Natural killer cell treated with Interleukin-12 subunit alpha and Interleukin-12 subunit beta and Interleukin-15 and Interleukin-18, amount 100 ng/mL, for 72 hours (primary cell): Measurements from ENCODE around the gene FCRL5. TPM values are rescaled to one million over a fixed set of nuclear protein-coding genes. Genes with fewer than 3 reads are reported as not detected.

ENCODE experiments used
- ATAC-seq, 2 donors: fragments of 150-1000 bp; cut with Tn5 transposase in 1 of 2; sonication (Bioruptor Pico), chemical (Tn5 transposase) in 1 of 2; 2 replicates each; pipeline ENCODE4 v1.10.0; 2021
- DNase-seq: peaks from one replicate; pipeline ENCODE4 v3.0.0; 2022; ENCODE audit warnings: low spot score
- H3K27ac Mint-ChIP-seq, 2 donors: 1 replicate in 1 of 2; 2 replicates in 1 of 2; pipeline ENCODE4 v1.8.0; 2022; ENCODE audit warnings: mixed read lengths in 2 of 2, mild to moderate bottlenecking in 1 of 2, moderate library complexity in 1 of 2
- H3K27me3 Mint-ChIP-seq, 2 donors: 1 replicate in 1 of 2; 2 replicates in 1 of 2; pipeline ENCODE4 v1.8.0; 2022; ENCODE audit warnings: mixed read lengths in 2 of 2
- H3K36me3 Mint-ChIP-seq: one replicate; pipeline ENCODE4 v1.8.0; 2022; ENCODE audit warnings: mixed read lengths
- H3K4me1 Mint-ChIP-seq, 2 donors: 1 replicate in 1 of 2; 2 replicates in 1 of 2; pipeline ENCODE4 v1.8.0; 2022; ENCODE audit warnings: low read depth in 2 of 2, mixed read lengths in 2 of 2, mild to moderate bottlenecking in 1 of 2
- H3K4me3 Mint-ChIP-seq: one replicate; pipeline ENCODE4 v1.8.0; 2022; ENCODE audit warnings: mixed read lengths
- H3K9me3 Mint-ChIP-seq: 2 replicates; pipeline ENCODE4 v1.8.0; 2022; ENCODE audit warnings: mixed read lengths
- total RNA-seq, 2 donors: library from RNA; stranded (reverse); gene quantifications; one replicate each; pipeline ENCODE4 v1.2.3, GENCODE V29; 2022

FCRL5 gene
- total RNA-seq, 2 donors from 2014 or later, result 0.39 TPM; not detected in 1

DNA sequence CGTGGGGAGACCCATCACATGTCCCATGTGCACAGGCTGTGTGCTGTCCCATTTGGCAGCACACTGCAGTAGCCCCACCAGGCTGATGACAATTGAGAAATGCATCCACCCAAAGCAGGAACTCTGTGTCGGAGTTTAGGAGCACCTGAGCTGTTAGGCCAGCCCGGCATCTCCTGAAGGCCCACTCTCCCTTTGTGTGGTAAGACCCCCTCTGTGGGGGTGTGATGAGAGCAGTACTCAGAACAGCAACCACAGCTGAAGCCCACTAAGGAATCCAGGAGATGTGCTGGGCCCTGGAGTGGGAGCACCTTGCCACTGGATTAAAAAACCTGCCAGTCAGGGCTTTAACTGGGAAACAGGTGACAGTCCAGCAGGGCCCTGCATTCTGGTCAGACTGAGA is 37.2 kb downstream of the FCRL5 start:
- no peak overlapping the region for H3K27ac Mint-ChIP-seq

DNA sequence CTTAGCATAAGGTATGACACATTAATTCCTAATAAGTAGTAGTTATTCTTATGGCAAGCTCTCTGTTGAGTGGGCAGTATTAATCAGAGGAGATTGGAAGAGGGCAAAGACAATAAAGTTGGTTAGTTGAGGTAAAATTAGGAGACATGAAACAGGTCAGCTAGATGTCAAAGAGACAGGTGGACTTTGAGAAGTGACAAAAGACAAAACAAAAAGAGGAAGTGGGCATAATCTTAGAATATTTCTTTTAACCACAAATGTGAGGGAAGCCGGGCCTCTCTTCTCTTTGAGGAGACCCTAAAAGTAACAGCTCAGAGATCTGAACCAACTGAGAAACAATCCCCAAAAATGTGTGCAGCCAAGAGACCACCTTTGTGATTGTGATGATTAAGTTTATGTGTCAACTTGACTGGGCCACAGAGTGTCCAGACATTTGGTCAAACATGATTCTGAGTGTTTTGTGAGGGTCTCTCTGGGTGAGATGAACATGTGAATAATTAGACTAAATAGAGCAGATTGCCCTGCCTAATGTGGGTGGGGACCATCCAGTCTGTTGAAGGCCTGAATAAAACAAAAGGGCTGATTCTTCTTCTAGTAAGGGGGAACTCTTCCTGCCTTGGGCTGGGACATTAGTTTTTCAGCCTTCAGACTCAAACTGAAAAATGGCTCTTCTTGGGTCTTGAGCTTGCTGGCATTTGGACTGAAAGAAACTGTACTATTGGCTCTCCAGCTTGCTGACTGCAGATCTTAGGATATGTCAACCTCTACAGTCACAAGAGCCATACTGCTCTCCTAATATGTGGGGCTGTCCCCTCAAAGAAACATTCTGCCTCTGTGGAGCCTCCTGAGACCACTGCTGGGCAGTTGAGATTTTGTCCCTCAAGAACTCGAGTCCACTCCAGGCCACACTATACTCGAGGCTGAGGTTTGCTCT is 40.0 kb downstream of the FCRL5 start:
- Mint-ChIP-seq H3K4me1 (peaks cover 6 to 7% of the 10 kb centered on the region in 2 donors), H3K36me3 (no peaks in the 10 kb centered on the region), H3K4me3 (no peak overlapping the region), H3K27ac (no peak overlapping the region), H3K9me3 (no peaks in the 10 kb centered on the region), H3K27me3 (peaks cover 4 to 5% of the 10 kb centered on the region in 2 donors)
- no peak for ATAC-seq
- no peak for DNase-seq

More for the DNA sequence above, 37.2 kb downstream of the FCRL5 start:
- DNase-seq (no peak), ATAC-seq (peak in 1 of 2 donors; percentile 13)
- Mint-ChIP-seq H3K36me3 (no peaks in the 10 kb centered on the region), H3K27me3 (no peaks in the 10 kb centered on the region), H3K4me1 (peaks cover 6 to 7% of the 10 kb centered on the region in 2 donors), H3K9me3 (no peaks in the 10 kb centered on the region), H3K4me3 (no peak overlapping the region)

DNA sequence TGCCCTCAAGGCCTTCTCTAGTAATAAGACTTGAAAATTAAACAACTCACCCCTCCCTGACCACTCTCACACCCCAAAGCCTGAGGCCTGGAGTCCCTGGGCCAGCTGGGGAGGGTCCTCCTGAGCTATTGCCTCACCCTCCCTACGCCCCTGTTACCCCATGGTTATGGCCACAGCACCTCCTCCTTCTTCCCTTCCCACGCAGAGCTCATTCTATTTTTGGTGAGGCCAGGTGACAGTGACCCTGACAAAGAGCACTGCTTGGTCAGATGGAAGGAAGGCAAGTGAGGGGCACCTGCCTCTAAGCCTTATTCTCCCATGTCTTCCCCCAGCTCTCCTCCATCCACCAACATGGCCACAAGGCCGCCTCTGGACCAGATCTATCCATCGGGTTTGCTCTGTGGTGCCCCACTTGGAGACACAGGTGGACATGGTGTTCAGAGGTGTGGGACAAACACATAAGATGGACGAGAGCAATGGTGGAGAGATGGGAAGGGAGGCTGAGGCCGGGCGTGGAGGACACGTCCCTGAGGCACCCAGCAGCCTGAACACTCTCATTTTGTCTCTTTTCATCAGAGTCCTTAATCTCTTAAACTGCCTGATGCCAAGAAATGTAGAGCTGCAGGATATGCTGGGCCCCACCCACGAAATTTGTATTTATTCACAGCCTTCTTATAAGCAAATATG is 42.6 kb downstream of the FCRL5 start:
- no peak overlapping the region for H3K4me3 Mint-ChIP-seq
- no peak for DNase-seq
- peaks cover 4 to 5% of the 10 kb centered on the region in 2 donors for H3K27me3 Mint-ChIP-seq
- no peaks in the 10 kb centered on the region for H3K9me3 Mint-ChIP-seq
- ATAC-seq, result no peak
- H3K36me3 Mint-ChIP-seq, result no peaks in the 10 kb centered on the region
- no peak overlapping the region for H3K27ac Mint-ChIP-seq
- peaks cover 6 to 7% of the 10 kb centered on the region in 2 donors for H3K4me1 Mint-ChIP-seq

- H3K4me3 Mint-ChIP-seq, result no peak overlapping the region
- no peaks in the 10 kb centered on the region for H3K36me3 Mint-ChIP-seq
- no peak for DNase-seq
- ATAC-seq, result peak; percentile 67 to 81
- no peaks in the 10 kb centered on the region for H3K4me1 Mint-ChIP-seq
- peaks cover 4 to 5% of the 10 kb centered on the region in 2 donors for H3K27me3 Mint-ChIP-seq
- no peaks in the 10 kb centered on the region for H3K9me3 Mint-ChIP-seq
- no peak overlapping the region for H3K27ac Mint-ChIP-seq
Measured at GRCh38 chr1:157505481-157506272, 46.6 kb downstream of the FCRL5 start.

DNA sequence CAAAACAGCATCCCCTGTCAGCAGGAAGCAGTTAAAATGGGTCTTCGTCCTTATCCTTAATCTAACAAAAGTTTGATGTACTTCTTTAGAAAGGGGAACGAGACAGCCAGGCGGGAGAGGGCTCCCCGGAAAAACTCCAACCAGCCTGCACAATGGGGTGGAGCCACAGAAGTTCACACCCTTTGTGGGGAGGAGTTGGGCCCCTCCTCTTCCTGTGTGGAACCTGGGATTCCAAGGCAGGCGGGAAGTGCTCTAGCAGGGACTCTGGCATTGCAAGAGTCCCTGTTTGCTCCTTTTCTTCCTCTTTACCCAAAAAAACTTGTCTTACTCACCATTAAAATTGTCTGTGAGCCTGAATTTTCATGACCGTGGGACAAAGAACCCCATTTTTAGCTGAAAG is 47.7 kb downstream of the FCRL5 start:
- ATAC-seq, result no peak
- H3K4me3 Mint-ChIP-seq, result no peak overlapping the region
- H3K27me3 Mint-ChIP-seq, result peaks cover 6 to 13% of the 10 kb centered on the region in 2 donors
- no peak overlapping the region for H3K27ac Mint-ChIP-seq
- no peaks in the 10 kb centered on the region for H3K9me3 Mint-ChIP-seq
- no peak for DNase-seq
- no peaks in the 10 kb centered on the region for H3K36me3 Mint-ChIP-seq
- H3K4me1 Mint-ChIP-seq, result no peaks in the 10 kb centered on the region

- H3K27ac Mint-ChIP-seq, result no peak overlapping the region
- no peaks in the 10 kb centered on the region for H3K9me3 Mint-ChIP-seq
- DNase-seq, result no peak
- H3K4me1 Mint-ChIP-seq, result peaks cover 0 to 2% of the 10 kb centered on the region in 2 donors
- H3K4me3 Mint-ChIP-seq, result no peak overlapping the region
- H3K36me3 Mint-ChIP-seq, result no peaks in the 10 kb centered on the region
- ATAC-seq, result no peak
- peaks cover 11 to 26% of the 10 kb centered on the region in 2 donors for H3K27me3 Mint-ChIP-seq
Measured at GRCh38 chr1:157499521-157499920, 52.8 kb downstream of the FCRL5 start.

- no peak for DNase-seq
- peaks cover 14 to 33% of the 10 kb centered on the region in 2 donors for H3K27me3 Mint-ChIP-seq
- no peaks in the 10 kb centered on the region for H3K9me3 Mint-ChIP-seq
- peaks cover 0 to 2% of the 10 kb centered on the region in 2 donors for H3K4me1 Mint-ChIP-seq
- no peaks in the 10 kb centered on the region for H3K36me3 Mint-ChIP-seq
- no peak overlapping the region for H3K27ac Mint-ChIP-seq
- no peak overlapping the region for H3K4me3 Mint-ChIP-seq
- ATAC-seq, result no peak
Measured at GRCh38 chr1:157498736-157499090, 53.6 kb downstream of the FCRL5 start.

DNA sequence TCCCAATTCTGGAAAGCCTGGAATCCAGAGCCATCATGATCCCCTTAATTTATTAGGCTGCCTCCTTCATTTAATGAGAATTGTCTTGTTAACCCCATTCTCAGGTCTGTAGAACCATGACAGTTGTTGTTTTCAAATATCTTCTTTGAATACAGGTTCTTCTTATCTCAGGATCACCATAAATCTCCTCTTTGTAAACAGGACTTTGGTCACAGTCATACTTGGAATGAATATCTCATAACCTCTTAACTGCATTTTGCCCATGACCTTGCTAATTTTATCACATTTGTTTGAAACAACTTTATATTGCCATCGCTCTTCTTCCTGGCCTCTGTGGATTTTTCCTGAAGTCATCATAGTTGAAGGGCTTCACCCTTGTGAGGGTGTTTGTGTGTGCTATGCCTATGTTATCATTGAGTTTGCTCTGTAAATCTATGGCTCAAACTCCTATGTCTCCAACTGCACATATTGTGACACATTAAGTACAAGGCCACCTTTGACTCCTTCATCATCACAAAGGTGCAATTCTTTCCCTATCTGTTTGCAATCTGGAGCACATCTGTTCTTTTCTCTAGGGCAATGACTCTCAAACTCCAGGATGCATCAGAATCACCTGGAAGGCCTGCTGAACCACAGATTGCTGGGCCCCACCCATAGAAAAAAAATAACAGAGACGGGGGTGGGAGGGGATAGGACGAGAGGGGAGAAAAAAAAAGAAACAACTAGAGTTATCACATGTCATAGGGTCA is 54.2 kb downstream of the FCRL5 start:
- H3K36me3 Mint-ChIP-seq, result no peaks in the 10 kb centered on the region
- H3K4me1 Mint-ChIP-seq, result peaks cover 0 to 2% of the 10 kb centered on the region in 2 donors
- ATAC-seq (no peak), DNase-seq (no peak)
- no peak overlapping the region for H3K4me3 Mint-ChIP-seq
- peaks cover 18 to 39% of the 10 kb centered on the region in 2 donors for H3K27me3 Mint-ChIP-seq
- no peak overlapping the region for H3K27ac Mint-ChIP-seq
- H3K9me3 Mint-ChIP-seq, result no peaks in the 10 kb centered on the region

GRCh38 chr1:157497284-157497683 is 55.0 kb downstream of the FCRL5 start:
- H3K36me3 Mint-ChIP-seq, result no peaks in the 10 kb centered on the region
- H3K4me1 Mint-ChIP-seq, result peaks cover 0 to 2% of the 10 kb centered on the region in 2 donors
- H3K27ac Mint-ChIP-seq, result no peak overlapping the region
- H3K4me3 Mint-ChIP-seq, result no peak overlapping the region
- DNase-seq (no peak), ATAC-seq (no peak)
- no peaks in the 10 kb centered on the region for H3K9me3 Mint-ChIP-seq
- peaks cover 20 to 45% of the 10 kb centered on the region in 2 donors for H3K27me3 Mint-ChIP-seq

DNA sequence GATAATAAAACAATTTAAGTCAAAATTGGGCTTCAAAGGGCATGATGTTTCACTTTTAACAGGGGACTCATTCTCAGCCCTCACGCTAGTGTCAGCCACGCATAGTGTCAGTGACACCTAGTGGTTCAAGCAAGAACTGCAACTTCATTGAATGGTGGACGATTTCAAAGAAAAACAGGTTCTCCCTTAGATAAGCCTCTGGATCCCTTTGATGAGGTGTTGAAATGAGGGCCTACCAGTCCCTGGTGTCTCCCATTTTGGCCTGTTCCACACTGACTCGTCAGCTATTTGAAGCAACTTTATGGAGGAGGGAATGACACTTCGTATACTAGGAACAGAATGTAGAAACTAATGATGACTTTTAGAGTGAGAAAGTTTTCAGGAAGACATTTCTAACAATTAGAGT is 56.2 kb downstream of the FCRL5 start:
- Mint-ChIP-seq H3K27ac (no peak overlapping the region), H3K4me1 (peaks cover 0 to 2% of the 10 kb centered on the region in 2 donors), H3K4me3 (no peak overlapping the region), H3K9me3 (no peaks in the 10 kb centered on the region), H3K27me3 (peaks cover 25 to 54% of the 10 kb centered on the region in 2 donors), H3K36me3 (no peaks in the 10 kb centered on the region)
- DNase-seq (no peak), ATAC-seq (peak in 1 of 2 donors; percentile 63)

GRCh38 chr1:157495285-157495684 is 57.0 kb downstream of the FCRL5 start:
- Mint-ChIP-seq H3K27me3 (peaks cover 27 to 53% of the 10 kb centered on the region in 2 donors), H3K36me3 (no peaks in the 10 kb centered on the region), H3K9me3 (no peaks in the 10 kb centered on the region), H3K4me3 (no peak overlapping the region), H3K27ac (no peak overlapping the region), H3K4me1 (peaks cover 0 to 5% of the 10 kb centered on the region in 2 donors)
- DNase-seq (no peak), ATAC-seq (no peak)

DNA sequence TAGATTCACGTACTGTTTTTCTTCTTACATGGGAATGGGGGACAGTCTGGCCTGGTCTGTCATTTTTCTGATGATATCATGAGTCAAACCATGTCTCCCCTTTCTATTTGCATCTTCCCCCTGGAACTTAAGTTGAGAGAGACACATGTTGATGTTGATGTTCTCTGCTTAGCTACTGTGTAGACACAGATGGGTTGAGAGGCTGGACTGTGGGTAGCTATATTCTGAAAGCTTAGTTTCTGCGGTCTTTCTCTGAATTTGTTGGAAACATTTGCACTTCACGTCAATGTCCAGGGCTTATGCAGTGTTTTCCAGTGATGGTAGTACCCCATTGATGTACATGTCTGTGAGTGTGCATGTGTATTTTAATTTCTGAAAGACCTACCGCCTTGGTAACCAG is 58.2 kb downstream of the FCRL5 start:
- H3K9me3 Mint-ChIP-seq, result no peaks in the 10 kb centered on the region
- H3K4me3 Mint-ChIP-seq, result no peak overlapping the region
- no peak for ATAC-seq
- H3K27me3 Mint-ChIP-seq, result peaks cover 25 to 44% of the 10 kb centered on the region in 2 donors
- DNase-seq, result no peak
- no peaks in the 10 kb centered on the region for H3K36me3 Mint-ChIP-seq
- H3K4me1 Mint-ChIP-seq, result peaks cover 0 to 9% of the 10 kb centered on the region in 2 donors
- H3K27ac Mint-ChIP-seq, result no peak overlapping the region
